ENCODE results near the gene MYBPC3.
A peak's percentile ranks its signal among the peaks of the same experiment; 100 is the strongest.

Gene MYBPC3

GRCh38 chr11:47354913-47355282 lies 2.4 kb upstream of the MYBPC3 start:
- peak overlapping the region; percentile 11 to 61 for H3K4me3 ChIP-seq (ENCODE audit: low read depth in 1 of 2, low read length in 2 of 2)
- H3K36me3 ChIP-seq (ENCODE audit: control insufficient read depth in 1 of 2, insufficient read depth in 2 of 2, low read length in 2 of 2): no peaks in the 10 kb centered on the region
- H3K27ac ChIP-seq (ENCODE audit: low read length): no peak overlapping the region

GRCh38 chr11:47353978-47354774 lies 1.7 kb upstream of the MYBPC3 start:
- H3K27me3 ChIP-seq (ENCODE audit: low read depth, low read length): no peaks in the 10 kb centered on the region
- peak overlapping the region in 1 of 2 donors; percentile 61 for H3K4me3 ChIP-seq (ENCODE audit: low read depth in 1 of 2, low read length in 2 of 2)
- H3K4me1 ChIP-seq (ENCODE audit: control insufficient read depth in 1 of 2, insufficient read depth in 2 of 2, low read length in 2 of 2): peaks cover 0 to 4% of the 10 kb centered on the region in 2 donors
- H3K9me3 ChIP-seq (ENCODE audit: control insufficient read depth in 1 of 2, low read length in 2 of 2): no peaks in the 10 kb centered on the region
- H3K36me3 ChIP-seq (ENCODE audit: control insufficient read depth in 1 of 2, insufficient read depth in 2 of 2, low read length in 2 of 2): no peaks in the 10 kb centered on the region
- no peak overlapping the region for H3K27ac ChIP-seq (ENCODE audit: low read length)

More at GRCh38 chr11:47354913-47355282, 2.4 kb upstream of the MYBPC3 start:
- no peaks in the 10 kb centered on the region for H3K27me3 ChIP-seq (ENCODE audit: low read depth, low read length)
- peaks cover 0 to 4% of the 10 kb centered on the region in 2 donors for H3K4me1 ChIP-seq (ENCODE audit: control insufficient read depth in 1 of 2, insufficient read depth in 2 of 2, low read length in 2 of 2)
- H3K9me3 ChIP-seq (ENCODE audit: control insufficient read depth in 1 of 2, low read length in 2 of 2): no peaks in the 10 kb centered on the region

- Histone ChIP-seq H3K9me3 (ENCODE audit: control insufficient read depth in 1 of 2, low read length in 2 of 2) (no peaks in the 10 kb centered on the region), H3K4me1 (ENCODE audit: control insufficient read depth in 1 of 2, insufficient read depth in 2 of 2, low read length in 2 of 2) (peaks cover 0 to 4% of the 10 kb centered on the region in 2 donors), H3K27ac (ENCODE audit: low read length) (no peak overlapping the region), H3K4me3 (ENCODE audit: low read depth in 1 of 2, low read length in 2 of 2) (no peak overlapping the region), H3K36me3 (ENCODE audit: control insufficient read depth in 1 of 2, insufficient read depth in 2 of 2, low read length in 2 of 2) (no peaks in the 10 kb centered on the region), H3K27me3 (ENCODE audit: low read depth, low read length) (no peaks in the 10 kb centered on the region)
Observed at GRCh38 chr11:47351156-47352126, 1.1 kb downstream of the MYBPC3 start.

DNA sequence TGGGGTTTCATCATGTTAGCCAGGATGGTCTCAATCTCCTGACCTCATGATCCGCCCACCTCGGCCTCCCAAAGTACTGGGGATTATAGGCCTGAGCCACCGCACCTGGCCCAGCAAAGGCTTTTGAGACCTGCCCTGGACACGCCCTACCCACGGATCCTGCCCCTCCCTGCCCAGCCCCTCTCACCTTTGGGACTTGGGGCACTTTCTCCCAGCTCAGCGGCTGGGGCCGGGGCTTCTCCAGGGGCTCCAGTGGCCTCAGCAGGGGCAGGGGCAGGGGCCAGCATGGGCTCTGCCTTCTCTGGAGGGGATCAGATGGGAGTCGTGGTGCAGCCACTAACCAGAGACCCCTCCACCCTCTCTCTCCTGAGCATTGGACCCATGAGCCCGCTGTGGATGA lies 2.2 kb downstream of the MYBPC3 start:
- Histone ChIP-seq H3K27me3 (ENCODE audit: low read depth, low read length) (no peaks in the 10 kb centered on the region), H3K36me3 (ENCODE audit: control insufficient read depth in 1 of 2, insufficient read depth in 2 of 2, low read length in 2 of 2) (no peaks in the 10 kb centered on the region), H3K27ac (ENCODE audit: low read length) (no peak overlapping the region), H3K4me1 (ENCODE audit: control insufficient read depth in 1 of 2, insufficient read depth in 2 of 2, low read length in 2 of 2) (peaks cover 0 to 4% of the 10 kb centered on the region in 2 donors), H3K4me3 (ENCODE audit: low read depth in 1 of 2, low read length in 2 of 2) (no peak overlapping the region), H3K9me3 (ENCODE audit: control insufficient read depth in 1 of 2, low read length in 2 of 2) (no peaks in the 10 kb centered on the region)

GRCh38 chr11:47349521-47350095 lies 2.9 kb downstream of the MYBPC3 start:
- Histone ChIP-seq H3K4me1 (ENCODE audit: control insufficient read depth in 1 of 2, insufficient read depth in 2 of 2, low read length in 2 of 2) (peaks cover 0 to 2% of the 10 kb centered on the region in 2 donors), H3K9me3 (ENCODE audit: control insufficient read depth in 1 of 2, low read length in 2 of 2) (no peaks in the 10 kb centered on the region), H3K4me3 (ENCODE audit: low read depth in 1 of 2, low read length in 2 of 2) (no peak overlapping the region), H3K27me3 (ENCODE audit: low read depth, low read length) (no peaks in the 10 kb centered on the region), H3K27ac (ENCODE audit: low read length) (no peak overlapping the region), H3K36me3 (ENCODE audit: control insufficient read depth in 1 of 2, insufficient read depth in 2 of 2, low read length in 2 of 2) (no peaks in the 10 kb centered on the region)

DNA sequence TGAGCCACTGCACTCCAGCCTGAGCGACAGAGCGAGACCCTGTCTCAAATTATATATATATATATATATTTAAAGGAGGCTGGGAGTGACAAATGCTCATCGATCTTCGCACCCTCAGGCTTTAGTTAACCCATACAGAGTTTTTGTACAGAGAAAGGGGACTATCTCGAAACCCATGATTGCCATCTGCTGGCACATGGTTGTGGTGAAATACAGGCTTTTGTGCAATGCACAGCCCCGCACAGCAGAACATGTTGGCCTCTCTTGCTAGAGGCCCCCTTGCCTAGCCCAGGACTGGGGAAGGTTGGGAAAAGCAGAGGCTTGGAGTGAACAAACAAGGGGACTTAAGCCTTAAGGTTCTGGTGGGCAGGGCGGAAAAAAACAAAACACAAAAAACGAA lies 3.6 kb downstream of the MYBPC3 start:
- H3K36me3 ChIP-seq (ENCODE audit: control insufficient read depth in 1 of 2, insufficient read depth in 2 of 2, low read length in 2 of 2): no peaks in the 10 kb centered on the region
- no peaks in the 10 kb centered on the region for H3K4me1 ChIP-seq (ENCODE audit: control insufficient read depth in 1 of 2, insufficient read depth in 2 of 2, low read length in 2 of 2)
- H3K9me3 ChIP-seq (ENCODE audit: control insufficient read depth in 1 of 2, low read length in 2 of 2): no peaks in the 10 kb centered on the region
- no peak overlapping the region for H3K27ac ChIP-seq (ENCODE audit: low read length)
- no peak overlapping the region for H3K4me3 ChIP-seq (ENCODE audit: low read depth in 1 of 2, low read length in 2 of 2)
- H3K27me3 ChIP-seq (ENCODE audit: low read depth, low read length): no peaks in the 10 kb centered on the region

DNA sequence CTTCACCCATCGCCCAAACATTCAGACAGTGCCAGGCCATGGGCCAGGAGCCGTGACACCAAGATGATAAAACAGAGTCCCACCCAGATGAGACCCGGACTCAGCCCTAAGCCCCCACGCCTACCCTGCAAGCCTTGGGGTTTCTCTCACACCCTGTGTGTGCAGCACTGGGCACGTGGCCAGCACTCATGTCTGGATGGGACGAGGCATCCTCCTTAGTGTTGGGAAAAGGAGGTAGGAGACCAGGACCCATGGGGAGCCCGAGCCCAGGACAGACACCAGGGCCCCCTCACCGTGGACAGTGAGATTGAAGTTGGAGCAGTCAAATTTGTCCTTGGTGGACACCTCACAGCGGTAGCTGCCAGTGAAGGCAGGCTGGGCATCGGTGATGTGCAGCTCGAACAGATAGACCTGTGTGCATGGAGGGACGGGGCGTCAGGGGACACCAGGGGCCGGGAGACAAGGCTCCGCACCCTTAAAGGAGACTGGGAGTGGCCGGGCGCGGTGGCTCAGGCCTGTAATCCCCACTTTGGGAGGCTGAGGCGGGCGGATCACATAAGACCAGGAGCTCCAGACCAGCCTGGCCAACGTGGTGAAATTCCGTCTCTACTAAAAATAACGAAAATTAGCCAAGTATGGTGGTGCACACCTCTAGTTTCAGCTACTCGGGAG lies 4.2 kb downstream of the MYBPC3 start:
- Histone ChIP-seq H3K36me3 (ENCODE audit: control insufficient read depth in 1 of 2, insufficient read depth in 2 of 2, low read length in 2 of 2) (no peaks in the 10 kb centered on the region), H3K9me3 (ENCODE audit: control insufficient read depth in 1 of 2, low read length in 2 of 2) (no peaks in the 10 kb centered on the region), H3K27me3 (ENCODE audit: low read depth, low read length) (no peaks in the 10 kb centered on the region), H3K27ac (ENCODE audit: low read length) (no peak overlapping the region), H3K4me3 (ENCODE audit: low read depth in 1 of 2, low read length in 2 of 2) (no peak overlapping the region), H3K4me1 (ENCODE audit: control insufficient read depth in 1 of 2, insufficient read depth in 2 of 2, low read length in 2 of 2) (no peaks in the 10 kb centered on the region)

DNA sequence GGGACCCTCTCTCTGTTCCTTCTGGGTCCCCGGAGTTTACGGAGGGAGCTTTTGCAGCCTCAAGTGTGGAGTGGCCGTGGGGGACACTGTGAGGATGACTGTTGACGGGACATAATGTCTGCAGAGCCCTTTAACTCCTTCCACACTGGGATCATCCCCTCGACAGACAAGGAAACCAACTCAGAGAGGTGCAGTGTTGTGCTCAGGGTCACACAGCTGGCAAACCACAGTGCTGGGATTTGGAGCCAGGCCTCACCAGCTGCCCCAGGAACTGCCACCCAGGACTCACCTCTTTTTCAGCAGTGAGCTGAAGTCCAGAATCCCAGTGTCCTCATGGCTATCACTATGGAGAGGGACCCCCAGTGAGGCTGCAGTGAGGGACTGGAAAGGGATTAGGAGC lies 5.4 kb downstream of the MYBPC3 start:
- Histone ChIP-seq H3K4me1 (ENCODE audit: control insufficient read depth in 1 of 2, insufficient read depth in 2 of 2, low read length in 2 of 2) (no peaks in the 10 kb centered on the region), H3K27ac (ENCODE audit: low read length) (no peak overlapping the region)

GRCh38 chr11:47345890-47346563 lies 6.5 kb downstream of the MYBPC3 start:
- H3K9me3 ChIP-seq (ENCODE audit: control insufficient read depth in 1 of 2, low read length in 2 of 2): no peaks in the 10 kb centered on the region
- no peaks in the 10 kb centered on the region for H3K4me1 ChIP-seq (ENCODE audit: control insufficient read depth in 1 of 2, insufficient read depth in 2 of 2, low read length in 2 of 2)
- H3K27me3 ChIP-seq (ENCODE audit: low read depth, low read length): no peaks in the 10 kb centered on the region
- H3K36me3 ChIP-seq (ENCODE audit: control insufficient read depth in 1 of 2, insufficient read depth in 2 of 2, low read length in 2 of 2): no peaks in the 10 kb centered on the region
- H3K27ac ChIP-seq (ENCODE audit: low read length): no peak overlapping the region
- no peak overlapping the region for H3K4me3 ChIP-seq (ENCODE audit: low read depth in 1 of 2, low read length in 2 of 2)

More for the DNA sequence above, 5.4 kb downstream of the MYBPC3 start:
- Histone ChIP-seq H3K4me3 (ENCODE audit: low read depth in 1 of 2, low read length in 2 of 2) (no peak overlapping the region), H3K36me3 (ENCODE audit: control insufficient read depth in 1 of 2, insufficient read depth in 2 of 2, low read length in 2 of 2) (no peaks in the 10 kb centered on the region), H3K27me3 (ENCODE audit: low read depth, low read length) (no peaks in the 10 kb centered on the region), H3K9me3 (ENCODE audit: control insufficient read depth in 1 of 2, low read length in 2 of 2) (no peaks in the 10 kb centered on the region)

- Histone ChIP-seq H3K9me3 (ENCODE audit: control insufficient read depth in 1 of 2, low read length in 2 of 2) (no peaks in the 10 kb centered on the region), H3K4me3 (ENCODE audit: low read depth in 1 of 2, low read length in 2 of 2) (no peak overlapping the region), H3K27me3 (ENCODE audit: low read depth, low read length) (no peaks in the 10 kb centered on the region), H3K36me3 (ENCODE audit: control insufficient read depth in 1 of 2, insufficient read depth in 2 of 2, low read length in 2 of 2) (no peaks in the 10 kb centered on the region), H3K4me1 (ENCODE audit: control insufficient read depth in 1 of 2, insufficient read depth in 2 of 2, low read length in 2 of 2) (no peaks in the 10 kb centered on the region), H3K27ac (ENCODE audit: low read length) (no peak overlapping the region)
Observed at GRCh38 chr11:47342854-47343253, 9.6 kb downstream of the MYBPC3 start.
